IPS DF 6.9 (cell line): ENCODE results near the gene SUPT3H.

Experiments used
- DNase-seq: peaks from one replicate; pipeline ENCODE4 v3.0.0-alpha.2; 2013; ENCODE audit warnings: low read depth, low spot score
- H3K27ac ChIP-seq: one replicate; pipeline ENCODE4 v1.5.1; 2013; ENCODE audit warnings: low read length, control low read depth
- H3K27me3 ChIP-seq: 2 replicates; pipeline ENCODE4 v1.6.1; 2013; ENCODE audit warnings: mild to moderate bottlenecking, low read length; ENCODE audit not compliant: control insufficient read depth, insufficient read depth
- H3K36me3 ChIP-seq: 2 replicates; pipeline ENCODE4 v1.6.1; 2013; ENCODE audit warnings: low read length; ENCODE audit not compliant: control insufficient read depth, insufficient read depth
- H3K4me1 ChIP-seq: 2 replicates; pipeline ENCODE4 v1.6.1; 2013; ENCODE audit warnings: low read length; ENCODE audit not compliant: control insufficient read depth, insufficient read depth
- H3K4me3 ChIP-seq: 2 replicates; pipeline ENCODE4 v1.5.1; 2013; ENCODE audit warnings: mild to moderate bottlenecking, low read length
- H3K9me3 ChIP-seq: 2 replicates; pipeline ENCODE4 v1.6.1; 2013; ENCODE audit warnings: low read length, inconsistent platforms; ENCODE audit not compliant: control insufficient read depth, insufficient read depth
- whole genome bisulfite sequencing: extraction: QIAGEN DNeasy Blood & Tissue Kit; methylation state at CpG from one replicate; pipeline ENCODE4 v1.1.7; 2013; ENCODE audit warnings: mixed read lengths, missing lambda C conversion rate; ENCODE audit not compliant: insufficient read length, insufficient coverage; 5-methylcytosine and 5-hydroxymethylcytosine counted together

The SUPT3H gene

DNA sequence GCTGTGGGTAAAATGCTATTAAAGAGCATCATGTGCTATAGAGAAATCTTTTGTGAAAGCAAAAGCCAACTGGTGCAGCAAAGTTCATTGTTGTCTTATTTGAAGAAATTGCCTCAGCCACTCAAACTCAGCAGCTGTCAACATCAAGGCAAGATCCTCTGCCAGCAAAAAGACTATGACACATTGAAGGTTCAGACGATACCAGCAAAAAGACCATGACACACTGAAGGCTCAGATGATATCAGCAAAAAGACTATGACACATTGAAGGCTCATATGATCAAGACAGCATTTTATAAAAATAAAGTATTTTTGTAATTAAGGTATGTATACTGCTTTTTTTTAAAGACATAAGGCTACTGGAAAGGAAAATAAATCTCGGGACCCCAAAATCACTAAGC is 168.0 kb downstream of the SUPT3H start:
- Histone ChIP-seq H3K27ac (no peak overlapping the region), H3K9me3 (no peaks in the 10 kb centered on the region), H3K36me3 (no peaks in the 10 kb centered on the region), H3K4me1 (no peaks in the 10 kb centered on the region; the same call in 1 of the 2 replicates), H3K4me3 (no peak overlapping the region), H3K27me3 (no peaks in the 10 kb centered on the region)
- no peak for DNase-seq
- no CpG with 5 or more reads among the region's 2 CpGs for WGBS

DNA sequence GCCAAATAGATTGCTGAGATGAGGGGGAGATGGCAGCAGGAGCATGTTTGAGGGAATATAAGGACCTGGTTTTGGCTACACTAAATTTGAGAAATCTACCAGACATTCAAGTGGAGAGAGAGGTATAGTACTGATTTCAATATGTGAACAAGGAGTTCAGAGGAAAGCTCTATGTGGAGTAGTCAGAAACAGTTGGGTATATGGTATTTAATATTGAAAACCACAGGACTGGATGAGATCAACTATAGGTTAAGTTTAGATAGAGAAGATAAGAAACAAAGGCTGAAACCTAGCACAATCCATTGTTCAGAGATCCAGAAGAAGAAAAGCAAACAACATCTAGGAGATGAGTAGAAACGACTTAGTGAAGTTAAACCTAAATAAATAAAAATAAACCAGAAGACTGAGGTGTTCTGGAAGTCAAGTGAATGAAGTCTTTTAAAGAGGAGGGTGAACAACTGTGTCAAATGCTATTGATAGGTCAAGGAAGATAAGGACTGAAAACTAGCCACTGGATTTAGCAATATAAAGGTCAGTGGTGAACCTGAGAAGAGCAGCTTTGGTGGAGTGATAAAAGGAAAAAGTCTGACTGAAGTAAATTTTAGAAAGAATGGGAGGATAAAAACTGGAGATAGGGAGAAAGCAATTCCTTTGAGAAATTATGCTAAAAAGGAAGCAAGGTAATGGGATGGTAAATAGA is 170.8 kb downstream of the SUPT3H start:
- no peaks in the 10 kb centered on the region for H3K4me1 ChIP-seq
- H3K36me3 ChIP-seq = no peaks in the 10 kb centered on the region
- no CpG with 5 or more reads among the region's 1 CpG for WGBS
- no peak overlapping the region for H3K4me3 ChIP-seq
- no peak for DNase-seq
- no peaks in the 10 kb centered on the region for H3K9me3 ChIP-seq
- H3K27ac ChIP-seq = no peak overlapping the region
- no peaks in the 10 kb centered on the region for H3K27me3 ChIP-seq

DNA sequence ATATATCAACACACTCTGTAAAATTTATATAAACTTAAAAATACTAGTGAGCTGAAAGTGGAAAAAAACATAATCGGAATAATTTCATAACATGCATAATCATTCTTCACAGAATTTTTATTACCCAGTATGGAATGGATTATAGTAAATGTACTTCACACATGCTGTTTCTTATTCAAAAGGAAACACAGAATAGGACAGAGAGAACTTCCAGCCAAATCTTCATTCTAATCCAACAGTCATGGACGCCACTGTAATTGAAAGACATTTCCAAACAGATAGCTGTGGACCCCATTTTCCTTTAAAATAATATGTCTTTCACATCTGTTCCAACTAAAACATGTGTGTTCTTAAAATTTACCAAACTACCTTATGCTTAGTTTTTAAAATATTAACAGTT is 176.2 kb downstream of the SUPT3H start:
- no peaks in the 10 kb centered on the region for H3K4me1 ChIP-seq
- H3K9me3 ChIP-seq = no peaks in the 10 kb centered on the region
- no peak overlapping the region for H3K27ac ChIP-seq
- no peak overlapping the region for H3K4me3 ChIP-seq
- no peaks in the 10 kb centered on the region for H3K27me3 ChIP-seq
- no peak for DNase-seq
- H3K36me3 ChIP-seq = no peaks in the 10 kb centered on the region
- WGBS = no CpG with 5 or more reads among the region's 2 CpGs

DNA sequence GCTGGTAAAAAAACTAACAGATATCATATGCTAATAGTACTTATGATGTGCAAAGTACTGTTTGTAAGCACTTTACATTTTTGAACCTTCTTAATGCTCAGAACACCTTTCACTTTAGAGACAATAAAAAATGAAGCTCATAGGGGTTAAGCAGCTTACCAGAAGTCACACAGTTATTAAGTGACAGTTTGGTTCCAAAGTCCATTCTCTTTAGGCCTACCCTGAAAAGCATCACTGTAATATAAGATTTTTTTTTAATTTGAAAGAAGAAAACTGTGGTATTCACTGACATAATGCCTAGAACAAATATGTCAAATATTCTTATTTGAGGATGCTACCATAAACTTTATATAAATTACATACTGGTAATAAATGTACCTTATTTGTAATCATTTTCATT is 177.2 kb downstream of the SUPT3H start:
- no peaks in the 10 kb centered on the region for H3K36me3 ChIP-seq
- no peaks in the 10 kb centered on the region for H3K4me1 ChIP-seq
- no peak overlapping the region for H3K4me3 ChIP-seq
- H3K27ac ChIP-seq = no peak overlapping the region
- H3K9me3 ChIP-seq = no peaks in the 10 kb centered on the region
- no peak for DNase-seq
- no peaks in the 10 kb centered on the region for H3K27me3 ChIP-seq

- no peak overlapping the region for H3K27ac ChIP-seq
- no peaks in the 10 kb centered on the region for H3K4me1 ChIP-seq
- H3K4me3 ChIP-seq = no peak overlapping the region
- H3K36me3 ChIP-seq = no peaks in the 10 kb centered on the region
- H3K9me3 ChIP-seq = no peaks in the 10 kb centered on the region
- DNase-seq = no peak
- no peaks in the 10 kb centered on the region for H3K27me3 ChIP-seq
Measured at GRCh38 chr6:45199554-45199953, 178.2 kb downstream of the SUPT3H start.

DNA sequence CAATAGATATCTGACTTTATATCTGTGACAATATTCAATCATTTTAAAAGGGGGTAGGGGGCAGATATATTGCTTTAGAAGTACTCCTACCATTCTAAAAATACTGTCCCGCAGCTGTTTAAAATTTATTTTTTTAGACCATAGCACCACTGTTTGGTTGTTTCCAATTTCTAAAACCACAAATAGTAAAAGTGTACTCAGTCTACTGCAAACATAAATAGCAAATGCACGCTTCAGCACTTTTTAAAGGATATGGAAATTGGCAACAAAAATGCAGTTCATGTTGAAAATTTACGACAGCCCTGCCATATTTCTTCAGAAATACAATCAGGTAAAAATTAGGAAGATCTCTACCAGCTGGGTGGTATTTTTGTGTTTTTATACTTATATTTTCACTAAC is 181.6 kb downstream of the SUPT3H start:
- Histone ChIP-seq H3K9me3 (no peaks in the 10 kb centered on the region), H3K27ac (no peak overlapping the region), H3K4me1 (no peaks in the 10 kb centered on the region), H3K36me3 (no peaks in the 10 kb centered on the region), H3K27me3 (no peaks in the 10 kb centered on the region), H3K4me3 (no peak overlapping the region)
- WGBS = no CpG with 5 or more reads among the region's 3 CpGs
- DNase-seq = no peak

DNA sequence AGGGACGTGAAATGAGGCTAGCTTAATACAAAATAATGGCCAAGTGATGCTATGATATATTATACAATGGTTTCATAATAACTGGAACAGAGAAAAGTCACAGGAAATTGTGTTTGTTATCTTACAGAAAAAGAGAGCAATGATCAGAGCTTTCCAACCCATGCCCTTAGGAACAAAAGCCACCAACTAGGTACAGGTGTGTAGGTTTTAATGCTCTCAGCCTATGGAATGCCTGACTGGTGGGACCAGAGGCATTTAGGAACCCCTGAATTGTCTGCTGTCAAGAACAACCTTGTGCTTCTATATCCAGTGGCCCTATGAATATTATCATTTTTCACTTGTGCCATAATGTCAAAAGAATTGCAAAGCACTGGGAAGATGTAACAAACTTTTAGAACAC is 182.6 kb downstream of the SUPT3H start:
- no CpG with 5 or more reads among the region's 1 CpG for WGBS
- H3K27ac ChIP-seq = no peak overlapping the region
- no peak for DNase-seq
- H3K36me3 ChIP-seq = no peaks in the 10 kb centered on the region
- no peaks in the 10 kb centered on the region for H3K27me3 ChIP-seq
- no peaks in the 10 kb centered on the region for H3K4me1 ChIP-seq
- H3K4me3 ChIP-seq = no peak overlapping the region
- H3K9me3 ChIP-seq = no peaks in the 10 kb centered on the region

- no peak for DNase-seq
- H3K36me3 ChIP-seq = no peaks in the 10 kb centered on the region
- WGBS = no CpG with 5 or more reads among the region's 2 CpGs
- H3K27me3 ChIP-seq = no peaks in the 10 kb centered on the region
- H3K9me3 ChIP-seq = no peaks in the 10 kb centered on the region
- H3K4me3 ChIP-seq = no peak overlapping the region
- H3K27ac ChIP-seq = no peak overlapping the region
- no peaks in the 10 kb centered on the region for H3K4me1 ChIP-seq
Measured at GRCh38 chr6:45192556-45192955, 185.2 kb downstream of the SUPT3H start.

- no peaks in the 10 kb centered on the region for H3K36me3 ChIP-seq
- no peaks in the 10 kb centered on the region for H3K27me3 ChIP-seq
- H3K4me1 ChIP-seq = no peaks in the 10 kb centered on the region
- no peaks in the 10 kb centered on the region for H3K9me3 ChIP-seq
- DNase-seq = no peak
- H3K4me3 ChIP-seq = no peak overlapping the region
- H3K27ac ChIP-seq = no peak overlapping the region
- WGBS = 100% methylated on average over 2 of the region's 4 CpGs
Measured at GRCh38 chr6:45191414-45191813, 186.3 kb downstream of the SUPT3H start.

DNA sequence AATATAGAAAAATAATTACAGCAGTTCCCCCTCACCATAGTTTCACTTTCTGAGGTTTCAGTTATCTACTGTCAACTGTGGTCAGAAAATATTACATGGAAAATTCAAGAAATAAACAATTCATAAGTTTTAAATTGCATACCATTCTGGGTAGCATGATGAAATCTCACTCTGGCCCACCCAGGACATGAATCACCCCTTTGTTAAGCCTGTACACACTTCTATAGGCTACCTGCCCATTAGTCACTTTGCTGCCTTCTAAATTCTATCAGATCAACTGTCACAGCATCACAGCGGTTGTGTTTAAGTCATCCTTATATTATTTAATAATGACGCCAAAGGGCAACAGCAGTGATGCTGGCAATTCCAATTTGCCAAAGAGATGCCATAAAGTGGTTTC is 189.9 kb downstream of the SUPT3H start:
- Histone ChIP-seq H3K36me3 (no peaks in the 10 kb centered on the region), H3K4me3 (no peak overlapping the region)

DNA sequence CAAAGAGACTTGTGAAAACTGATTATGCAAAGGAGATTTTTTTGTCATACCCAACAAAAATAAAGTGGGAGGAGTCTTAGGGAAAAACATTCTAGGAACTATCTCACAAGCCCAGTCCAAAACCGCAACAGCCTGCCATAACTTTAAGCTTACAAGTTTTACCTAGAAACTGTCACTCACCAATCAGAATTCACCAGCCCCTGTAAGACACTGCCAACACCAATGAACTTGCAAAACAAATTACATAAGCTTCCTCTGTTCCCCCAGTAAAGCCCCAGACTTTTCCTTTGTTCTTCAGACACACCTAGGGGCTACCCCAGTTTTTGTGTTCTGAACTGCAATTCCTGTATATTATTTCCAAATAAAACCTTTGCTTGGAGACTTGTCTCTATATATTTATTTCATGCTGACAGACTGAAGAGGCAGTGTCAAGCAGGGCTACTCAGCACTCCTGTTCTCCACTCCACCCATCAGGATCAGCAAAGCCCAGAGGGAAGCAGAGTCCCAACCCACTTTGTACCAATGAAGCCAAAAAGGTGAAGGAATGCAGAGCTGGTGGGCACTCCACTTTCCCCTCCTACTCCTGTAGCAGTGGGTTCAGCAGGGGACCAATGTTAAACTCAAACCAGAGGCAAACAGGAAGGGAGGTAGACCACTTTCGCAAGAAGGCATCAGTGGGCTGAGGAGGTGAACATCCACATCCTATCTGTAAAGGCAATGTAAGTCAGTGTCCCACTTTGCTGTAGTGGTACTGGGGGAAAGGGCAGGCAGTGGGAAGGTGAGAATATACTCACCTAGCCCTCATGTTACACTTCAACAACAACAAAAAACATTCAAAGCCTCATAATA is 192.1 kb downstream of the SUPT3H start:
- Histone ChIP-seq H3K4me1 (no peaks in the 10 kb centered on the region), H3K9me3 (no peaks in the 10 kb centered on the region), H3K27me3 (no peaks in the 10 kb centered on the region), H3K27ac (no peak overlapping the region), H3K4me3 (no peak overlapping the region), H3K36me3 (no peaks in the 10 kb centered on the region)
- no peak for DNase-seq
- no CpG with 5 or more reads among the region's 2 CpGs for WGBS

More for the DNA sequence above, 189.9 kb downstream of the SUPT3H start:
- H3K27ac ChIP-seq = no peak overlapping the region
- no peak for DNase-seq
- H3K4me1 ChIP-seq = no peaks in the 10 kb centered on the region
- H3K9me3 ChIP-seq = no peaks in the 10 kb centered on the region
- no peaks in the 10 kb centered on the region for H3K27me3 ChIP-seq
- WGBS = no CpG with 5 or more reads among the region's 2 CpGs
